ENCODE measurements around the gene ALX3.

Gene ALX3

GRCh38 chr1:110070671-110071242 lies at the start of gene ALX3:
ALX3 (minus strand) TSS chr1:110070672; CDS start chr1:110070612, 60 bp downstream.
- no peak for DNase-seq (ENCODE audit: low read depth in 2 of 2)

DNA sequence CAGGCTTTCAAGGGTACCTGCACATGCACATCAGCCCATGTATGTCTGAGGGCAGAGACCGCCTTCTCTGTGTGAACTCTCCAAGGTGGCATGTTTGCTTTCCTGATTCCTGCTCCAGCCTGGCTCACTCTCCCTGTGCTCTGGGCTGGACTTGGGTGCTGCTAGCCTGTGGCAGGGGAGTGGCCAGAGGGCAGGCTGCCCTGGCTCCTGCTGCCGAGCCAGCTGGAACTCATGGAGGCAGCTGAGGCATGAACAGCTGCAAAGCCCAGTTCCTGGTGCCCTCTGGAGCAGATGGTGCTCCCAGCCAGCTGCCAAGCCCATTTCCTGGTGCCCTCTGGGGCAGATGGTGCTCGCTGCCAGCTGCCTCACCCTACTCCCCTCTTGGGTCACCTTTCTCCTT lies 49.4 kb upstream of the ALX3 start:
- DNase-seq (ENCODE audit: low read depth in 2 of 2): no peak

GRCh38 chr1:110118636-110119396 lies 48.3 kb upstream of the ALX3 start:
- peak in 1 of 2 donors; percentile 6 for DNase-seq (ENCODE audit: low read depth in 2 of 2)

DNA sequence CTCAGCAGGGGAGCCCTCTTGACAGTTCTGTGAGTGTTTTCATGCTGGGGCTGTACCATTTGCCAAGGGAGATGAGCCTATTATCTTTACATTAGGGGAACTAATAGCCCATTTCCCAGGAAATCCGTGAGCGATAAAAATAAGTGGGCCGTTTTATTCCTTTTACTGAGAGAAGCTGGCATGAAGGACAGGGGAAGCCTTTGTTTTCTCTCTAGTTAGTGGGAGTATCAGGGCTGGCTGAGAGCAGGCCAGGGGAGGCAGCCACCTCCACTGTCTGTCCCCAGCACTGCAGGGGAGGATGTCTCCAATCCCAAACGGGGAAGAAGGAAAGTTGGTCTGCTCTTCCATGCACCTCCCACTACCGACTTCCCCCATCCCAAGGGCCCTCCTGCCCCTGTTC lies 44.3 kb upstream of the ALX3 start:
- DNase-seq (ENCODE audit: low read depth in 2 of 2): no peak

- no peak for DNase-seq (ENCODE audit: low read depth in 2 of 2)
Measured at GRCh38 chr1:110114173-110114572, 43.7 kb upstream of the ALX3 start.

GRCh38 chr1:110113551-110113950 lies 43.1 kb upstream of the ALX3 start:
- no peak for DNase-seq (ENCODE audit: low read depth in 2 of 2)

- no peak for DNase-seq (ENCODE audit: low read depth in 2 of 2)
Measured at GRCh38 chr1:110112656-110113055, 42.2 kb upstream of the ALX3 start.

- DNase-seq (ENCODE audit: low read depth in 2 of 2): no peak
Measured at GRCh38 chr1:110112143-110112542, 41.7 kb upstream of the ALX3 start, which contains the start of gene UBL4B. UBL4B (plus strand) TSS chr1:110112443; CDS start chr1:110112535, 92 bp downstream.

GRCh38 chr1:110111081-110111480 lies 40.6 kb upstream of the ALX3 start:
- DNase-seq (ENCODE audit: low read depth in 2 of 2): no peak

DNA sequence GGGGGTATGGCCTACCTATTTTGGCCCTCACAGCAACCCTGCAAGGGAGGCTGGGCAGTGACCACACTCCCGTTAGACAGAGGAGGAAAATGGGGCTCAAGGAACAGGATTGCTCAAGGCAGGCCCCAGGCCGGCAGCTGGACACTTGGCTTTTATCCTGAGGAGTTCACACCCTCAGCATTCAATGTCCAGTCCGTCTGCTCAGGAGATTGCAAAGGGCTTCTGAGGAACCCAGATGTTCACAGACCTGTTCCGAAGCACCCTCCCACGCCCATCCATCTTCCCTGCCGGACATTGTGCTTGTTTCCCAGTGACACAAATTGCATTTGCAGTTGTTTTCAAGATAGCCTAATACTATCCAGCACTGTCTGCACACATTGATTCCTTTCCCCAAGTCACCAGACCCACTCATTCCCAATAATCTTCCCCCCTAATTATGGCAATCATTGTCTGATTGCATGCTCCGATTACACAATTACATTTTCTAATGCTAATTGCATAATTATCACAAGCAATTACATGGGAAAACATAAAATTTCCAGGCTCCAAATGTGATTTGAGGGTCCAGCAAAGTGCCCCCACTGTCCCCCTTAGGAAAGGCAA lies 37.5 kb upstream of the ALX3 start:
- DNase-seq (ENCODE audit: low read depth in 2 of 2): no peak

- peak; percentile 36 to 47 for DNase-seq (ENCODE audit: low read depth in 2 of 2)
Measured at GRCh38 chr1:110106013-110106941, 35.8 kb upstream of the ALX3 start.

- no peak for DNase-seq (ENCODE audit: low read depth in 2 of 2)
Measured at GRCh38 chr1:110102081-110102480, 31.6 kb upstream of the ALX3 start.

GRCh38 chr1:110100335-110100734 lies 29.9 kb upstream of the ALX3 start:
- DNase-seq (ENCODE audit: low read depth in 2 of 2): no peak

DNA sequence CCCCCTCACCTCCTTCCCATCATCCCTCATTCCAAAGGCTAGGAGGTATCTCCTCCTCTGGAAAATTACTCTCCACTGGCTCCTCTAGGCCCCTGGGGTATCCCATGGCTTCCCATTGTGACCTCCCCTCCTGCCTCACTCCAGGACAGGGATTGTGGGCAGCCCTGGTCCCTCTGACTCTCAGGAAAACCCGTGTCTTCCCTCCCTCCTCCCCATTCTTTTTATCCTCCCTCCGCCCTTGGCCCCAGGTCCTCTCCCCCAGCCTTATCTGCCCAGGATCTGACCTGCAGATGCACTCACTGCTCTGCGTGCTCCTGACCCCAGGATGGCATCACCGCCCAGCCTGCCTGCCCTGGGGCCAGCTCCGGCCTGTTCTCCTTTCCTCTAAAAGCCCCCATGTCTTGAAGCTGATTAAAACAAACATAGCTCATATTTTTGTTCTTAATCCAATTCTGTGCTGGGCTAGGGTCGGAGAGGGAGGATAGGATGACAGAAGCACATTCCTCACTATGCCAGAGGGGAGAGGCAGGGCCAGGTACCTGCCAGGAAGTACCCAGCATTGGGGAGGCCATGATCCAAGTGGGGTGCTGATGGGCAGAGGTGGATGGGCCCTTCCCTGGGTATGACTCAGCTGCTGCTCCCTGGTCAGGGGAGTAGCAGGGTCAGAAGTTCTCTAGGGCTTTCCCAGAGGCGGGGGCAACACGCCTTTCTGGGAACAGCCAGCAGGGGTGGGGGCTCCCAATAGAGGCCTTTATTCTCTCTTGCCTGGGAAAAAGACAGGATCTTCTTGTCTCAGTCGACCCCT lies 28.0 kb upstream of the ALX3 start:
- no peak for DNase-seq (ENCODE audit: low read depth in 2 of 2)

GRCh38 chr1:110097507-110098221 lies 27.2 kb upstream of the ALX3 start:
- no peak for DNase-seq (ENCODE audit: low read depth in 2 of 2)

- DNase-seq (ENCODE audit: low read depth in 2 of 2): no peak
Measured at GRCh38 chr1:110094931-110095654, 24.6 kb upstream of the ALX3 start.

DNA sequence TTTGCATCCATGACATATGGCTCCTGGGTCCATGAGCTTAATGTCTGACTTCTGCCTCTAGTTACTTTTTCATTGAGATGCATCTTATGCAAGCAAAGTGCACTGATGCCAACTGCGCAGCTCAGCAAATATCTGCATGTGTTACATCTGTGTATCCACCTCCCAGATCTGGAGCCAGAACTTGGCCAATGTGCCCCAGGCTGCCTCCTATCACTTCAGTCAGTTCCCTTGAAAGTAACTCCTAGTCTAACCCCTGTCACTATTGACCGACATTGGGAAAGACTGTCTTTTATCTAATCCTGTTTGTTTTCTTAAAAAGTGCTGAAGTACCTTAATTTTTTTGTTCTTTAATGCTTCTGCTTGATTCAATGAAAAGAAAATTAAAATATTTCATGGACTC lies 22.5 kb upstream of the ALX3 start:
- no peak for DNase-seq (ENCODE audit: low read depth in 2 of 2)

- DNase-seq (ENCODE audit: low read depth in 2 of 2): no peak
Measured at GRCh38 chr1:110091791-110092190, 21.3 kb upstream of the ALX3 start.

GRCh38 chr1:110091381-110091780 lies 20.9 kb upstream of the ALX3 start:
- no peak for DNase-seq (ENCODE audit: low read depth in 2 of 2)
